ENCODE results near the gene CLDND1.

- TF ChIP-seq CTCF (conservative IDR thresholded peaks at IDR 0.05; ENCODE audit: low read depth, low read length) (no peak), BHLHE40 (IDR thresholded peaks at IDR 0.05; ENCODE audit: low read depth, low read length) (no peak), MAZ (IDR thresholded peaks at IDR 0.05; ENCODE audit: borderline replicate concordance, low read depth, low read length) (no peak), MXI1 (IDR thresholded peaks at IDR 0.05; ENCODE audit: borderline replicate concordance, low read depth, low read length) (no peak), POLR2A (IDR thresholded peaks at IDR 0.05; ENCODE audit: low read depth, low read length) (no peak)
- TF ChIP-seq, protein P1, sequence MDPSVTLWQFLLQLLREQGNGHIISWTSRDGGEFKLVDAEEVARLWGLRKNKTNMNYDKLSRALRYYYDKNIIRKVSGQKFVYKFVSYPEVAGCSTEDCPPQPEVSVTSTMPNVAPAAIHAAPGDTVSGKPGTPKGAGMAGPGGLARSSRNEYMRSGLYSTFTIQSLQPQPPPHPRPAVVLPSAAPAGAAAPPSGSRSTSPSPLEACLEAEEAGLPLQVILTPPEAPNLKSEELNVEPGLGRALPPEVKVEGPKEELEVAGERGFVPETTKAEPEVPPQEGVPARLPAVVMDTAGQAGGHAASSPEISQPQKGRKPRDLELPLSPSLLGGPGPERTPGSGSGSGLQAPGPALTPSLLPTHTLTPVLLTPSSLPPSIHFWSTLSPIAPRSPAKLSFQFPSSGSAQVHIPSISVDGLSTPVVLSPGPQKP (IDR thresholded peaks at IDR 0.05; ENCODE audit: borderline replicate concordance, low read depth, low read length): no peak
Observed at GRCh38 chr3:98482717-98483482, 39.8 kb downstream of the CLDND1 start.

All from IMR-90 (cell line).